ENCODE results near the gene TFB1M. TPM values are rescaled to one million over a fixed set of nuclear protein-coding genes. Genes with fewer than 3 reads are reported as not detected.

Gene TFB1M
- total RNA-seq, 1 donor from 2014 or later: 24.1 TPM

GRCh38 chr6:155349956-155350355 is 35.7 kb upstream of the TFB1M start:
- Histone ChIP-seq H4K20me1 (ENCODE audit: low read depth) (no peaks in the 10 kb centered on the region), H3K36me3 (no peaks in the 10 kb centered on the region), H3K79me2 (ENCODE audit: low read depth) (no peaks in the 10 kb centered on the region), H3F3A (ENCODE audit: low read depth) (no peaks in the 10 kb centered on the region), H3K27me3 (no peaks in the 10 kb centered on the region), H3K4me2 (no peak overlapping the region), H3K4me1 (no peaks in the 10 kb centered on the region), H2AFZ (replicated peaks) (no peak overlapping the region), H3K27ac (no peak overlapping the region), H3K9me3 (ENCODE audit: low read depth) (peaks cover 12% of the 10 kb centered on the region), H3K9ac (no peak overlapping the region), H3K4me3 (no peak overlapping the region)
- peaks cover 2% of the 10 kb centered on the region for H3K36me3 Mint-ChIP-seq
- H3K4me3 Mint-ChIP-seq: no peak overlapping the region
- peaks cover 4% of the 10 kb centered on the region for H3K27me3 Mint-ChIP-seq (ENCODE audit: insufficient read depth, low read depth)
- H3K27ac Mint-ChIP-seq: no peak overlapping the region
- DNase-seq (ENCODE audit: low spot score): no peak
- H3K4me1 Mint-ChIP-seq: no peaks in the 10 kb centered on the region
- TF ChIP-seq EZH2 (IDR thresholded peaks at IDR 0.05): no peak
- no peak for TF ChIP-seq CTCF (IDR thresholded peaks at IDR 0.05)
- no peak for TF ChIP-seq EZH2phosphoT487 (IDR thresholded peaks at IDR 0.05)
- H3K9me3 Mint-ChIP-seq: peaks cover 35% of the 10 kb centered on the region

- peaks cover 4% of the 10 kb centered on the region for H3K27me3 Mint-ChIP-seq (ENCODE audit: insufficient read depth, low read depth)
- no peak overlapping the region for H3K27ac Mint-ChIP-seq
- Histone ChIP-seq H3K4me3 (no peak overlapping the region), H3K27me3 (no peaks in the 10 kb centered on the region), H3K4me2 (no peak overlapping the region), H3K9me3 (ENCODE audit: low read depth) (peaks cover 5% of the 10 kb centered on the region), H3K79me2 (ENCODE audit: low read depth) (no peaks in the 10 kb centered on the region), H3K9ac (no peak overlapping the region), H3K27ac (no peak overlapping the region), H4K20me1 (ENCODE audit: low read depth) (no peaks in the 10 kb centered on the region), H3K4me1 (no peaks in the 10 kb centered on the region), H3K36me3 (no peaks in the 10 kb centered on the region), H2AFZ (replicated peaks) (no peak overlapping the region), H3F3A (ENCODE audit: low read depth) (no peaks in the 10 kb centered on the region)
- peaks cover 30% of the 10 kb centered on the region for H3K9me3 Mint-ChIP-seq
- no peaks in the 10 kb centered on the region for H3K4me1 Mint-ChIP-seq
- TF ChIP-seq EZH2 (IDR thresholded peaks at IDR 0.05) (no peak), CTCF (IDR thresholded peaks at IDR 0.05) (no peak), EZH2phosphoT487 (IDR thresholded peaks at IDR 0.05) (no peak)
- peaks cover under 1% of the 10 kb centered on the region for H3K36me3 Mint-ChIP-seq
- DNase-seq (ENCODE audit: low spot score): no peak
- H3K4me3 Mint-ChIP-seq: no peak overlapping the region
These were observed 34.8 kb upstream of the TFB1M start for GRCh38 chr6:155349129-155349528.

- Histone ChIP-seq H3K27me3 (no peaks in the 10 kb centered on the region), H3K4me3 (no peak overlapping the region), H3K79me2 (ENCODE audit: low read depth) (no peaks in the 10 kb centered on the region), H3K9ac (no peak overlapping the region), H2AFZ (replicated peaks) (no peak overlapping the region), H3K4me2 (no peak overlapping the region), H3K9me3 (ENCODE audit: low read depth) (peaks cover 4% of the 10 kb centered on the region), H3K36me3 (no peaks in the 10 kb centered on the region), H3K4me1 (no peaks in the 10 kb centered on the region), H4K20me1 (ENCODE audit: low read depth) (no peaks in the 10 kb centered on the region), H3F3A (ENCODE audit: low read depth) (no peaks in the 10 kb centered on the region), H3K27ac (no peak overlapping the region)
- no peak for DNase-seq (ENCODE audit: low spot score)
- Mint-ChIP-seq H3K27ac (no peak overlapping the region), H3K9me3 (peaks cover 23% of the 10 kb centered on the region), H3K27me3 (ENCODE audit: insufficient read depth, low read depth) (peaks cover 4% of the 10 kb centered on the region), H3K36me3 (no peaks in the 10 kb centered on the region), H3K4me3 (no peak overlapping the region), H3K4me1 (no peaks in the 10 kb centered on the region)
- no peak for TF ChIP-seq EZH2phosphoT487 (IDR thresholded peaks at IDR 0.05)
- TF ChIP-seq EZH2 (IDR thresholded peaks at IDR 0.05): no peak
- TF ChIP-seq CTCF (IDR thresholded peaks at IDR 0.05): no peak
These were observed 33.5 kb upstream of the TFB1M start for GRCh38 chr6:155347800-155348199.
